ENCODE results near the gene RAD54L2. TPM values are rescaled to one million over a fixed set of nuclear protein-coding genes. Genes with fewer than 3 reads are reported as not detected.

The RAD54L2 gene
- total and polyA plus RNA-seq, 2 of the 8 experiments (the other 6 are each of a cell fraction or from before 2014, with no cell fraction given), result 8.2 to 35.2 TPM

- no peak overlapping the region for H4K91ac ChIP-seq (replicated peaks; ENCODE audit: insufficient read length, low read length)
- no peak overlapping the region for H3K4me3 ChIP-seq (ENCODE audit: extremely low read depth in 1 of 4, insufficient read depth in 2 of 4, low read depth in 3 of 4, low read length in 4 of 4)
- H3K23ac ChIP-seq (ENCODE audit: insufficient read length), result no peak overlapping the region
- 0 out of 7 replicates have a peak, but pooled peaks cover 0 to 2% (median 0%) of the 10 kb centered on the region in 4 experiments for H3K27me3 ChIP-seq (replicated peaks in 1 of 4; ENCODE audit: control insufficient read depth in 3 of 4, extremely low read depth in 1 of 4, insufficient read depth in 3 of 4, low read length in 3 of 4)
- no peak overlapping the region for H2AFZ ChIP-seq (ENCODE audit: low read length)
- 0 out of 2 replicates have a peak overlapping the region, but pooled peaks have one; percentile 61 for H2BK20ac ChIP-seq (ENCODE audit: low read length)
- CTCF ChIA-PET (ENCODE audit: partially characterized antibody), result interaction anchor here (0.5 to 10.2 kb wide), 48 partner anchors 10 to 686 kb away, joined by 3 to 137 read pairs (median 5); partner anchors contain the start of genes RAD54L2 and TEX264
- 56% methylated on average over 1 of the region's 2 CpGs; no CpG with 5 or more reads in 1 of the 2 experiments for WGBS, 2 experiments (ENCODE audit: extremely low coverage in 1 of 2, insufficient coverage in 1 of 2, insufficient read length in 1 of 2, insufficient replicate concordance in 2 of 2, low coverage in 1 of 2, low lambda C conversion rate in 2 of 2, missing lambda C conversion rate in 1 of 2)
- no peak overlapping the region for H2BK12ac ChIP-seq (ENCODE audit: low read depth, low read length)
- FAIRE-seq (no peak), DNase-seq (ENCODE audit: low read depth in 1 of 2, low spot score in 2 of 2) (no peak)
- no peak overlapping the region for H3K4ac ChIP-seq (replicated peaks; ENCODE audit: insufficient read length, low read depth, low read length)
- H3K14ac ChIP-seq (ENCODE audit: insufficient read length), result no peak overlapping the region
- H3K9me3 ChIP-seq (ENCODE audit: insufficient read depth in 2 of 2, low read depth in 1 of 2, low read length in 1 of 2), result no peaks in the 10 kb centered on the region
- H3K23me2 ChIP-seq (ENCODE audit: low read depth, low read length), result no peaks in the 10 kb centered on the region
- no peak overlapping the region for H4K5ac ChIP-seq (ENCODE audit: insufficient read length, low read depth, low read length)
- H3K79me1 ChIP-seq (ENCODE audit: low read depth, low read length), result no peaks in the 10 kb centered on the region
- no peak overlapping the region for H3K27ac ChIP-seq (ENCODE audit: low read depth, low read length)
- peaks cover 6 to 14% of the 10 kb centered on the region in 2 experiments for H3K79me2 ChIP-seq (ENCODE audit: control insufficient read depth in 1 of 2, insufficient read depth in 2 of 2, low read length in 2 of 2)
- H2AK5ac ChIP-seq (ENCODE audit: low read depth, low read length), result no peak overlapping the region
- no peak overlapping the region for H3K18ac ChIP-seq (ENCODE audit: extremely low read depth, low read length)
- no peaks in the 10 kb centered on the region for H3K4me1 ChIP-seq (replicated peaks in 1 of 4; ENCODE audit: control insufficient read depth in 3 of 4, insufficient read depth in 4 of 4, low read length in 3 of 4)
- H2BK5ac ChIP-seq (ENCODE audit: low read depth, low read length), result no peak overlapping the region
- H3K4me2 ChIP-seq (ENCODE audit: insufficient read depth in 1 of 2, low read depth in 2 of 2, low read length in 2 of 2), result no peak overlapping the region
- POLR2A ChIA-PET (ENCODE audit: partially characterized antibody), result interaction anchor here (0.9 to 2.8 kb wide), 6 partner anchors 36 to 180 kb away, joined by 3 to 15 read pairs (median 5); partner anchors contain the start of gene RAD54L2
- no peaks in the 10 kb centered on the region for H4K20me1 ChIP-seq (replicated peaks in 1 of 2; ENCODE audit: control insufficient read depth in 1 of 2, insufficient read depth in 2 of 2, low read length in 2 of 2)
- no peak overlapping the region for H4K8ac ChIP-seq (ENCODE audit: extremely low read depth, insufficient read depth, low read length)
- no peak overlapping the region for H3K9ac ChIP-seq (replicated peaks in 1 of 4; ENCODE audit: extremely low read depth in 1 of 4, low read depth in 3 of 4, low read length in 3 of 4)
- H2BK15ac ChIP-seq (ENCODE audit: low read length), result 0 out of 2 replicates have a peak overlapping the region, but pooled peaks have one; percentile 5
- H3K56ac ChIP-seq (replicated peaks; ENCODE audit: insufficient read length, low read depth, low read length), result no peak overlapping the region
- H3K36me3 ChIP-seq (ENCODE audit: control insufficient read depth in 2 of 4, insufficient read depth in 4 of 4, low read length in 3 of 4), result no peaks in the 10 kb centered on the region; a peak in 1 of 8 replicates
- H2BK120ac ChIP-seq (replicated peaks; ENCODE audit: low read depth, low read length), result no peak overlapping the region
- TF ChIP-seq HDAC6 (IDR thresholded peaks at IDR 0.05; ENCODE audit: low read depth, low read length) (no peak), TAF1 (IDR thresholded peaks at IDR 0.05; ENCODE audit: low read depth, low read length) (no peak), ATF2 (IDR thresholded peaks at IDR 0.05; ENCODE audit: low read length) (no peak), NRF1 (IDR thresholded peaks at IDR 0.05; ENCODE audit: low read depth, low read length) (no peak), GABPA (IDR thresholded peaks at IDR 0.05; ENCODE audit: borderline replicate concordance, insufficient read depth, low read length) (no peak), CBX8 (IDR thresholded peaks at IDR 0.05; ENCODE audit: borderline replicate concordance, low read depth, low read length) (no peak)
Observed at GRCh38 chr3:51502562-51502910, 36.0 kb upstream of the RAD54L2 start.
